ENCODE measurements around the gene ZBTB6. TPM values are rescaled to one million over a fixed set of nuclear protein-coding genes. Genes with fewer than 3 reads are reported as not detected.

The ZBTB6 gene
- total and polyA plus RNA-seq, 9 of the 15 experiments (the other 6 are each of a cell fraction or from before 2014, with no cell fraction given), result 1.4 to 7.2 (median 5.3) TPM

GRCh38 chr9:122879443-122879842 lies 33.7 kb downstream of the ZBTB6 start:
- no peak overlapping the region for H2AFZ ChIP-seq (ENCODE audit: low read depth, low read length)
- H3K79me2 ChIP-seq (ENCODE audit: control insufficient read depth, insufficient read depth, low read length), result no peaks in the 10 kb centered on the region
- intact Hi-C loops (cut with micrococcal nuclease), result no loop called here
- no peak overlapping the region for H3K4me2 ChIP-seq (ENCODE audit: insufficient read depth, low read length)
- no peaks in the 10 kb centered on the region for H3K9me1 ChIP-seq (ENCODE audit: control insufficient read depth, insufficient read depth, low read length)
- no peak overlapping the region for H3K9ac ChIP-seq (ENCODE audit: insufficient read depth in 1 of 2, low read depth in 2 of 2, low read length in 2 of 2)
- peaks cover 96% of the 10 kb centered on the region for H3K36me3 ChIP-seq (ENCODE audit: control insufficient read depth, insufficient read depth, low read length)
- H3K27ac ChIP-seq (ENCODE audit: extremely low read depth, low read depth, low read length), result no peak overlapping the region
- H3K4me3 ChIP-seq, result no peak overlapping the region
- CTCF ChIA-PET (ENCODE audit: low intra/inter-chr PET ratio), result no interaction called here
- H3K9me3 ChIP-seq (replicated peaks; ENCODE audit: control insufficient read depth, insufficient read depth, low read depth, low read length), result no peaks in the 10 kb centered on the region
- POLR2A ChIA-PET, result interaction anchor here (0.7 to 1.1 kb wide), 3 partner anchors 9 to 378 kb away, joined by 4 to 5 read pairs (median 4); no protein-coding TSS in a partner anchor
- H4K20me1 ChIP-seq (replicated peaks; ENCODE audit: control insufficient read depth, insufficient read depth, low read length), result no peaks in the 10 kb centered on the region
- H3K27me3 ChIP-seq (ENCODE audit: control insufficient read depth in 2 of 2, insufficient read depth in 2 of 2, low read length in 2 of 2), result no peaks in the 10 kb centered on the region
- FAIRE-seq (no peak), DNase-seq (ENCODE audit: extremely low read depth in 1 of 4, low spot score in 3 of 4) (no peak), ATAC-seq (no peak)
- H3K4me1 ChIP-seq (replicated peaks in 1 of 2; ENCODE audit: control insufficient read depth in 2 of 2, insufficient read depth in 2 of 2, low read length in 2 of 2), result no peaks in the 10 kb centered on the region
- BruUV-seq (replicated peaks), result no TSS peak
- in situ Hi-C loops (cut with MboI), result no loop called here
- TF ChIP-seq CBFA2T3 (IDR thresholded peaks at IDR 0.05), result no peak
- TF ChIP-seq DIDO1 (tag; IDR thresholded peaks at IDR 0.05; ENCODE audit: low read depth), result no peak
- no peak for TF ChIP-seq HDAC3 (IDR thresholded peaks at IDR 0.05; ENCODE audit: borderline replicate concordance, partially characterized antibody)
- TF ChIP-seq TBL1XR1 (IDR thresholded peaks at IDR 0.05; ENCODE audit: low read length in 2 of 2), result no peak
- TF ChIP-seq, protein P1, sequence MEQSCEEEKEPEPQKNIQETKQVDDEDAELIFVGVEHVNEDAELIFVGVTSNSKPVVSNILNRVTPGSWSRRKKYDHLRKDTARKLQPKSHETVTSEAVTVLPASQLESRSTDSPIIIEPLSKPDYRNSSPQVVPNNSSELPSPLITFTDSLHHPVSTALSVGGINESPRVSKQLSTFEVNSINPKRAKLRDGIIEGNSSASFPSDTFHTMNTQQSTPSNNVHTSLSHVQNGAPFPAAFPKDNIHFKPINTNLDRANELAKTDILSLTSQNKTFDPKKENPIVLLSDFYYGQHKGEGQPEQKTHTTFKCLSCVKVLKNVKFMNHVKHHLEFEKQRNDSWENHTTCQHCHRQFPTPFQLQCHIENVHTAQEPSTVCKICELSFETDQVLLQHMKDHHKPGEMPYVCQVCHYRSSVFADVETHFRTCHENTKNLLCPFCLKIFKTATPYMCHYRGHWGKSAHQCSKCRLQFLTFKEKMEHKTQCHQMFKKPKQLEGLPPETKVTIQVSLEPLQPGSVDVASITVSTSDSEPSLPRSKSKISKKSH (CRISPR knock-in tag; IDR thresholded peaks at IDR 0.05), result no peak
- TF ChIP-seq SMARCA5 (IDR thresholded peaks at IDR 0.05), result no peak
- no peak for TF ChIP-seq OTX1 (CRISPR knock-in tag; IDR thresholded peaks at IDR 0.05)
- TF ChIP-seq ZNF75A (CRISPR knock-in tag; IDR thresholded peaks at IDR 0.05), result no peak
- no peak for TF ChIP-seq ZBTB5 (IDR thresholded peaks at IDR 0.05)
- WGBS (ENCODE audit: insufficient coverage, low coverage, missing lambda C conversion rate), result 36% methylated on average over 2 of the region's 2 CpGs
